Endothelial cell of umbilical vein (primary cell): ENCODE results near the gene A1CF. TPM values are rescaled to one million over a fixed set of nuclear protein-coding genes. Genes with fewer than 3 reads are reported as not detected.

Source experiments
- BruUV-seq: library from RNA; stranded (reverse); fragments of 400-500 nt; replicated peaks from 2 replicates; lab custom pipeline; 2021; lab: Mats Ljungman, UMichigan
- CTCF ChIA-PET: fragments of 300-600, 350-600 bp; sonication (Branson Sonifier 250); formaldehyde crosslinking; loops from one replicate; lab custom pipeline; 2021; ENCODE audit warnings: antibody characterized with exemption, inconsistent platforms; lab: Charles Lee
- POLR2A ChIA-PET: fragments of 300-600, 350-600 bp; sonication (Branson Sonifier 250); formaldehyde crosslinking; loops from one replicate; lab custom pipeline; 2021; ENCODE audit warnings: antibody characterized with exemption, inconsistent platforms; lab: Charles Lee
- DNase-seq: peaks from one replicate; pipeline ENCODE4 v3.0.0-alpha.2; 2011; ENCODE audit warnings: low read depth, low spot score
- FAIRE-seq: peaks from 2 replicates; lab custom pipeline; 2011; peaks lifted over from hg19 to GRCh38; lab: Jason Lieb, UNC
- H2AFZ ChIP-seq: 2 replicates; pipeline ENCODE4 v1.6.0; 2012; ENCODE audit warnings: low read depth, low read length, control low read depth, inconsistent platforms
- H3K27ac ChIP-seq: 2 replicates; pipeline ENCODE4 v1.5.1; 2011; ENCODE audit warnings: low read depth, mild to moderate bottlenecking, control low read depth, low read length, moderate library complexity; ENCODE audit not compliant: insufficient read depth
- H3K27me3 ChIP-seq, 2 experiments: 2 replicates each; pipeline versions ENCODE4 v1.6.0 to v1.6.1; 2011; ENCODE audit warnings: low read length in 2 of 2, mixed read lengths in 1 of 2; ENCODE audit not compliant: control insufficient read depth in 2 of 2, insufficient read depth in 2 of 2
- H3K36me3 ChIP-seq, 2 experiments: 2 replicates in 1 of 2; 3 replicates in 1 of 2; pipeline ENCODE4 v1.5.1; 2011; ENCODE audit warnings: low read length in 2 of 2, mild to moderate bottlenecking in 1 of 2, moderate library complexity in 1 of 2; ENCODE audit not compliant: control insufficient read depth in 2 of 2, insufficient read depth in 2 of 2; ENCODE audit errors: extremely low read depth in 1 of 2
- H3K4me1 ChIP-seq: 3 replicates; pipeline ENCODE4 v1.5.1; 2011; ENCODE audit warnings: mild to moderate bottlenecking, low read length; ENCODE audit not compliant: control insufficient read depth, insufficient read depth; ENCODE audit errors: extremely low read depth
- H3K4me2 ChIP-seq: 2 replicates; pipeline ENCODE4 v1.6.1; 2011; ENCODE audit warnings: low read length, control low read depth, mixed read lengths; ENCODE audit not compliant: insufficient read depth
- H3K4me3 ChIP-seq, 3 experiments: fragments of 200-600 bp in 1 of 3; sonication (generic), shearing (Covaris generic) in 1 of 3; replicated peaks in 1 of 3; 2 replicates each; pipeline ENCODE4 v1.5.1; 2011 to 2016; ENCODE audit warnings: control low read depth in 3 of 3, low read length in 3 of 3, mild to moderate bottlenecking in 2 of 3, inconsistent platforms in 1 of 3, low read depth in 1 of 3, moderate library complexity in 1 of 3; ENCODE audit not compliant: insufficient read depth in 1 of 3
- H3K79me2 ChIP-seq: 2 replicates; pipeline ENCODE4 v1.6.0; 2012; ENCODE audit warnings: low read length, inconsistent platforms; ENCODE audit not compliant: control insufficient read depth, insufficient read depth
- H3K9ac ChIP-seq: replicated peaks from 2 replicates; pipeline ENCODE3; 2011; ENCODE audit warnings: low read length, control low read depth; ENCODE audit not compliant: insufficient read depth; ENCODE audit errors: extremely low read depth
- H3K9me1 ChIP-seq: replicated peaks from 3 replicates; pipeline ENCODE4 v1.6.0; 2011; ENCODE audit warnings: mild to moderate bottlenecking, low read length; ENCODE audit not compliant: control insufficient read depth, insufficient read depth; ENCODE audit errors: extremely low read depth
- H3K9me3 ChIP-seq: replicated peaks from 2 replicates; pipeline ENCODE4 v1.5.1; 2012; ENCODE audit warnings: low read length, inconsistent platforms; ENCODE audit not compliant: control insufficient read depth, insufficient read depth
- H4K20me1 ChIP-seq: replicated peaks from 2 replicates; pipeline ENCODE3; 2011; ENCODE audit warnings: mild to moderate bottlenecking, low read length; ENCODE audit not compliant: control insufficient read depth, insufficient read depth; ENCODE audit errors: extremely low read depth
- EZH2 ChIP-seq: IDR thresholded peaks from 2 replicates; pipeline ENCODE4 v1.6.1; 2012; ENCODE audit warnings: borderline replicate concordance, low read depth, mild to moderate bottlenecking, moderate library complexity, low read length, inconsistent platforms; ENCODE audit not compliant: severe bottlenecking
- FOS ChIP-seq: IDR thresholded peaks from 2 replicates; pipeline ENCODE4 v1.6.1; 2011; ENCODE audit warnings: mild to moderate bottlenecking, low read length, moderate library complexity, borderline replicate concordance; ENCODE audit not compliant: insufficient read depth
- GATA2 ChIP-seq: IDR thresholded peaks from 2 replicates; pipeline ENCODE4 v1.7.0; 2011; ENCODE audit warnings: low read depth, mild to moderate bottlenecking, moderate library complexity, mixed read lengths, low read length; ENCODE audit not compliant: insufficient read length, insufficient read depth
- JUN ChIP-seq: IDR thresholded peaks from 2 replicates; pipeline ENCODE4 v1.6.1; 2011; ENCODE audit warnings: borderline replicate concordance, low read depth; ENCODE audit not compliant: insufficient read length, insufficient read depth
- MYC ChIP-seq: IDR thresholded peaks from one replicate; pipeline ENCODE4 v1.6.1; 2011; ENCODE audit warnings: mild to moderate bottlenecking, low read depth, low read length
- POLR2A ChIP-seq: IDR thresholded peaks from 2 replicates; pipeline ENCODE4 v1.6.1; 2012; ENCODE audit warnings: low read depth, mild to moderate bottlenecking, control low read depth, low read length
- POLR2AphosphoS5 ChIP-seq: IDR thresholded peaks from 2 replicates; pipeline ENCODE4 v1.6.1; 2012; ENCODE audit warnings: low read depth, mild to moderate bottlenecking, control low read depth, low read length, moderate library complexity; ENCODE audit not compliant: insufficient read depth
- dilution Hi-C: fragments of 300-500 bp; cut with MboI; formaldehyde crosslinking; loops from one replicate; pipeline ENCODE4 v1.15.0; 2019; ENCODE audit warnings: low sequenced_read_pairs; ENCODE audit not compliant: extremely low pct_ligation_motif_present
- intact Hi-C: fragments of 100-400 bp; cut with micrococcal nuclease; formaldehyde crosslinking; loops from one replicate; pipeline ENCODE4 v1.10.0; 2022
- polyA plus RNA-seq, 4 experiments: library from polyadenylated mRNA; depleted of rRNA in 3 of 4; stranded (reverse) in 3 of 4; unstranded in 1 of 4; fragments of >200 nt; gene quantifications; 2 replicates each; pipeline versions ENCODE4 v1.2.1 to v1.2.3, GENCODE V29; 2011 to 2012; ENCODE audit warnings: missing spikeins in 1 of 4
- total RNA-seq: library from RNA; stranded (reverse); gene quantifications from 2 replicates; pipeline ENCODE4 v1.2.3, GENCODE V29; 2021
- TF ChIP-seq, protein P1 (sequence below), 2 donors: IDR thresholded peaks; 1 replicate in 1 of 2; 2 replicates in 1 of 2; pipeline ENCODE4 v1.5.1; 2011; ENCODE audit warnings: low read length in 2 of 2, mild to moderate bottlenecking in 2 of 2, moderate library complexity in 2 of 2, control low read depth in 1 of 2, inconsistent platforms in 1 of 2, low read depth in 1 of 2; ENCODE audit not compliant: insufficient read depth in 1 of 2; ENCODE audit errors: extremely low read depth in 1 of 2

Gene A1CF
- total and polyA plus RNA-seq, 2 donors (not counting 3 experiments of a cell fraction or from before 2014, with no cell fraction given) = not detected

DNA sequence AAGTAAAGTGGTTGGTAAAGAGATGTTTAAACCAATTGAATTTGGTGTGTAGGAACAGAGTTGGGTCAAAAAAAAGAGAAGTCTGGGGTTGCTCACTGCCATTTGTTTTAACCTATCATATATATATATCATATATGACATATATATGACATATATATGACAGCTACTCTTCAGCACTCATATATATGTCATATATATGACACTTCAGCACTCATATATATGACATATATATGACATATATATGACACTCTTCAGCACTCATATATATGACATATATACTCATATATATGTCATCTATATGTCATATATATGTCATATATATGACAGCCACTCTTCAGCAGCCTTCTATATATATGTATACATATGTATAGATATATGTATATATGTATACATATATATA lies 8.9 kb upstream of the A1CF start:
- ChIA-PET CTCF (no interaction called here), POLR2A (no interaction called here)
- Histone ChIP-seq H3K4me2 (no peak overlapping the region), H3K9me3 (no peaks in the 10 kb centered on the region), H2AFZ (no peak overlapping the region), H3K79me2 (no peaks in the 10 kb centered on the region), H3K9me1 (no peaks in the 10 kb centered on the region), H3K9ac (no peak overlapping the region), H4K20me1 (no peaks in the 10 kb centered on the region), H3K4me3 (no peak overlapping the region), H3K27ac (no peak overlapping the region), H3K36me3 (no peaks in the 10 kb centered on the region), H3K4me1 (no peaks in the 10 kb centered on the region), H3K27me3 (peaks cover 11 to 12% of the 10 kb centered on the region in 2 experiments)
- TF ChIP-seq, protein P1, sequence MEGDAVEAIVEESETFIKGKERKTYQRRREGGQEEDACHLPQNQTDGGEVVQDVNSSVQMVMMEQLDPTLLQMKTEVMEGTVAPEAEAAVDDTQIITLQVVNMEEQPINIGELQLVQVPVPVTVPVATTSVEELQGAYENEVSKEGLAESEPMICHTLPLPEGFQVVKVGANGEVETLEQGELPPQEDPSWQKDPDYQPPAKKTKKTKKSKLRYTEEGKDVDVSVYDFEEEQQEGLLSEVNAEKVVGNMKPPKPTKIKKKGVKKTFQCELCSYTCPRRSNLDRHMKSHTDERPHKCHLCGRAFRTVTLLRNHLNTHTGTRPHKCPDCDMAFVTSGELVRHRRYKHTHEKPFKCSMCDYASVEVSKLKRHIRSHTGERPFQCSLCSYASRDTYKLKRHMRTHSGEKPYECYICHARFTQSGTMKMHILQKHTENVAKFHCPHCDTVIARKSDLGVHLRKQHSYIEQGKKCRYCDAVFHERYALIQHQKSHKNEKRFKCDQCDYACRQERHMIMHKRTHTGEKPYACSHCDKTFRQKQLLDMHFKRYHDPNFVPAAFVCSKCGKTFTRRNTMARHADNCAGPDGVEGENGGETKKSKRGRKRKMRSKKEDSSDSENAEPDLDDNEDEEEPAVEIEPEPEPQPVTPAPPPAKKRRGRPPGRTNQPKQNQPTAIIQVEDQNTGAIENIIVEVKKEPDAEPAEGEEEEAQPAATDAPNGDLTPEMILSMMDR (IDR thresholded peaks at IDR 0.05; ENCODE audit: extremely low read depth in 1 of 2, insufficient read depth in 1 of 2, low read depth in 1 of 2, low read length in 2 of 2) = no peak
- TF ChIP-seq GATA2 = no peak
- no peak for TF ChIP-seq FOS
- no peak for TF ChIP-seq MYC
- TF ChIP-seq EZH2 = no peak
- TF ChIP-seq POLR2AphosphoS5 = no peak
- TF ChIP-seq JUN = no peak
- TF ChIP-seq POLR2A = no peak
- FAIRE-seq (no peak), DNase-seq (no peak)
- intact Hi-C loops = loop anchor here (10.0 kb wide), 1 partner anchor 1300 kb away; no protein-coding TSS in a partner anchor
- dilution Hi-C loops = no loop called here
- no TSS peak for BruUV-seq
